WI38 (cell line): ENCODE results near the gene ZMPSTE24.

Source experiments
- H3K4me3 ChIP-seq: 2 replicates; pipeline ENCODE4 v1.5.1; 2011; ENCODE audit warnings: low read depth, mild to moderate bottlenecking, control low read depth, low read length
- CTCF ChIP-seq: IDR thresholded peaks from 2 replicates; pipeline ENCODE4 v1.5.1; 2012; ENCODE audit warnings: low read depth, mild to moderate bottlenecking, control low read depth, low read length

Gene ZMPSTE24

GRCh38 chr1:40232444-40232843 lies 25.6 kb upstream of the ZMPSTE24 start:
- no peak for TF ChIP-seq CTCF
- no peak overlapping the region for H3K4me3 ChIP-seq

- no peak for TF ChIP-seq CTCF
Observed at GRCh38 chr1:40239626-40240025, 18.4 kb upstream of the ZMPSTE24 start.

GRCh38 chr1:40240390-40240789 lies 17.6 kb upstream of the ZMPSTE24 start:
- no peak for TF ChIP-seq CTCF
- no peak overlapping the region for H3K4me3 ChIP-seq

More at GRCh38 chr1:40239626-40240025, 18.4 kb upstream of the ZMPSTE24 start:
- H3K4me3 ChIP-seq: no peak overlapping the region

- no peak for TF ChIP-seq CTCF
- no peak overlapping the region for H3K4me3 ChIP-seq
Observed at GRCh38 chr1:40241362-40241761, 16.7 kb upstream of the ZMPSTE24 start.

GRCh38 chr1:40243351-40243750 lies 14.7 kb upstream of the ZMPSTE24 start:
- TF ChIP-seq CTCF: no peak
- H3K4me3 ChIP-seq: no peak overlapping the region

- TF ChIP-seq CTCF: no peak
- no peak overlapping the region for H3K4me3 ChIP-seq
Observed at GRCh38 chr1:40244138-40244744, 13.8 kb upstream of the ZMPSTE24 start.

GRCh38 chr1:40245686-40246085 lies 12.3 kb upstream of the ZMPSTE24 start:
- no peak for TF ChIP-seq CTCF
- no peak overlapping the region for H3K4me3 ChIP-seq
